Measurements from ENCODE around the gene CAMK2N2.

GRCh38 chr3:184227481-184227935 lies 33.8 kb downstream of the CAMK2N2 start:
- TF ChIP-seq ZBTB7A (IDR thresholded peaks at IDR 0.05; ENCODE audit: low read depth) = peak; percentile 88; the same call in 1 of the 2 replicates
- TF ChIP-seq CEBPB (IDR thresholded peaks at IDR 0.05) = no peak
- no peak for TF ChIP-seq TAF1 (IDR thresholded peaks at IDR 0.05; ENCODE audit: low read depth)
- no peak for TF ChIP-seq TEAD4 (IDR thresholded peaks at IDR 0.05)
- TF ChIP-seq MAX (IDR thresholded peaks at IDR 0.05) = no peak
- TF ChIP-seq RAD21 (IDR thresholded peaks at IDR 0.05; ENCODE audit: low read depth) = peak; percentile 75
- TF ChIP-seq EP300 (IDR thresholded peaks at IDR 0.05; ENCODE audit: borderline replicate concordance) = no peak
- TF ChIP-seq CREB1 (IDR thresholded peaks at IDR 0.05; ENCODE audit: low read depth) = no peak
- no peak for TF ChIP-seq YY1 (IDR thresholded peaks at IDR 0.05; ENCODE audit: low read depth)

Measured in Ishikawa (cell line).